ENCODE measurements around the gene RNF112. TPM values are rescaled to one million over a fixed set of nuclear protein-coding genes. Genes with fewer than 3 reads are reported as not detected.
A peak's percentile ranks its signal among the peaks of the same experiment; 100 is the strongest.

RNF112 gene
- polyA plus RNA-seq, 3 donors: 0.57 TPM; not detected in 2

- WGBS (ENCODE audit: insufficient coverage): no CpG with 5 or more reads among the region's 7 CpGs
- peak overlapping the region in 1 of 3 experiments; percentile 53 for H3K4me3 ChIP-seq (replicated peaks in 1 of 3; ENCODE audit: low read depth in 2 of 3, low read length in 3 of 3)
- no peaks in the 10 kb centered on the region for H3K36me3 ChIP-seq (replicated peaks in 1 of 2; ENCODE audit: control insufficient read depth in 1 of 2, insufficient read depth in 2 of 2, low read length in 2 of 2)
- H3K9me3 Mint-ChIP-seq: peaks cover 0 to 5% (median 0%) of the 10 kb centered on the region in 7 donors
- peak; percentile 44 to 48 (median 45) for DNase-seq
- no peaks in the 10 kb centered on the region for H4K20me1 ChIP-seq (ENCODE audit: insufficient read depth, low read length)
- peaks cover 57 to 61% of the 10 kb centered on the region in 2 donors for H3K4me1 ChIP-seq (ENCODE audit: control insufficient read depth in 1 of 2, insufficient read depth in 2 of 2, low read length in 2 of 2)
- H3K4me1 Mint-ChIP-seq: peaks cover 65% of the 10 kb centered on the region
- peak overlapping the region; percentile 42 for H3K4me2 ChIP-seq (replicated peaks; ENCODE audit: extremely low read depth, low read length, poor library complexity, severe bottlenecking)
- H3K36me3 Mint-ChIP-seq: peaks cover 9 to 22% of the 10 kb centered on the region in 2 donors
- H3K9me3 ChIP-seq (replicated peaks in 1 of 2; ENCODE audit: control insufficient read depth in 1 of 2, insufficient read depth in 1 of 2, low read length in 2 of 2): no peaks in the 10 kb centered on the region
- no peaks in the 10 kb centered on the region for H3K79me2 ChIP-seq (ENCODE audit: insufficient read depth, low read length)
- H3K27ac ChIP-seq (ENCODE audit: low read depth in 1 of 2, low read length in 2 of 2): peak overlapping the region in 1 of 2 donors; percentile 85
- no peak for TF ChIP-seq CTCF (IDR thresholded peaks at IDR 0.05)
- H3K4me3 Mint-ChIP-seq: peak overlapping the region; percentile 24 to 79
- peak overlapping the region; percentile 94 to 100 (median 97) for H3K27ac Mint-ChIP-seq
- H2AFZ ChIP-seq (ENCODE audit: insufficient read depth, low read depth, low read length, poor library complexity, severe bottlenecking): no peak overlapping the region
- no peak overlapping the region for H3K9ac ChIP-seq (ENCODE audit: insufficient read depth, low read length, poor library complexity, severe bottlenecking)
- peaks cover 0 to 2% of the 10 kb centered on the region in 2 donors for H3K27me3 ChIP-seq (ENCODE audit: control insufficient read depth in 2 of 2, insufficient read depth in 2 of 2, low read length in 2 of 2)
- H3K27me3 Mint-ChIP-seq (ENCODE audit: low read depth in 3 of 3): peaks cover 6 to 22% (median 17%) of the 10 kb centered on the region in 3 donors
- intact Hi-C loops (cut with micrococcal nuclease): no loop called here
Measured at GRCh38 chr17:19371259-19372010, 39.6 kb upstream of the RNF112 start.

GRCh38 chr17:19372011-19372370 is 39.0 kb upstream of the RNF112 start:
- Histone ChIP-seq H3K79me2 (ENCODE audit: insufficient read depth, low read length) (peaks cover 3% of the 10 kb centered on the region), H3K27me3 (ENCODE audit: control insufficient read depth in 2 of 2, insufficient read depth in 2 of 2, low read length in 2 of 2) (peaks cover 0 to 2% of the 10 kb centered on the region in 2 donors), H3K4me2 (replicated peaks; ENCODE audit: extremely low read depth, low read length, poor library complexity, severe bottlenecking) (peak overlapping the region; percentile 42), H4K20me1 (ENCODE audit: insufficient read depth, low read length) (no peaks in the 10 kb centered on the region), H3K4me3 (replicated peaks in 1 of 3; ENCODE audit: low read depth in 2 of 3, low read length in 3 of 3) (peak overlapping the region in 1 of 3 experiments; percentile 53), H3K36me3 (replicated peaks in 1 of 2; ENCODE audit: control insufficient read depth in 1 of 2, insufficient read depth in 2 of 2, low read length in 2 of 2) (no peaks in the 10 kb centered on the region), H3K4me1 (ENCODE audit: control insufficient read depth in 1 of 2, insufficient read depth in 2 of 2, low read length in 2 of 2) (peaks cover 61 to 65% of the 10 kb centered on the region in 2 donors), H3K9me3 (replicated peaks in 1 of 2; ENCODE audit: control insufficient read depth in 1 of 2, insufficient read depth in 1 of 2, low read length in 2 of 2) (no peaks in the 10 kb centered on the region), H3K27ac (ENCODE audit: low read depth in 1 of 2, low read length in 2 of 2) (peak overlapping the region in 1 of 2 donors; percentile 85), H3K9ac (ENCODE audit: insufficient read depth, low read length, poor library complexity, severe bottlenecking) (no peak overlapping the region), H2AFZ (ENCODE audit: insufficient read depth, low read depth, low read length, poor library complexity, severe bottlenecking) (no peak overlapping the region)
- WGBS (ENCODE audit: insufficient coverage): 54% methylated on average over 9 of the region's 9 CpGs
- H3K27ac Mint-ChIP-seq: peak overlapping the region in 6 of 7 donors; percentile 78 to 99 (median 97)
- no peak for DNase-seq
- peak overlapping the region; percentile 24 to 79 for H3K4me3 Mint-ChIP-seq
- no peak for TF ChIP-seq CTCF (IDR thresholded peaks at IDR 0.05)
- H3K27me3 Mint-ChIP-seq (ENCODE audit: low read depth in 3 of 3): peaks cover 6 to 20% (median 17%) of the 10 kb centered on the region in 3 donors
- intact Hi-C loops (cut with micrococcal nuclease): no loop called here
- H3K4me1 Mint-ChIP-seq: peaks cover 68% of the 10 kb centered on the region
- peaks cover 0 to 5% (median 0%) of the 10 kb centered on the region in 7 donors for H3K9me3 Mint-ChIP-seq
- H3K36me3 Mint-ChIP-seq: peaks cover 9 to 22% of the 10 kb centered on the region in 2 donors
